Neural progenitor cell (in vitro differentiated cells): Measurements from ENCODE around the gene SAMD4B. TPM values are rescaled to one million over a fixed set of nuclear protein-coding genes. Genes with fewer than 3 reads are reported as not detected.
A peak's percentile ranks its signal among the peaks of the same experiment; 100 is the strongest.

Experiments used
- DNase-seq: peaks from one replicate; pipeline ENCODE4 v3.0.0-alpha.2; 2016; ENCODE audit warnings: low spot score
- H2AFZ ChIP-seq: fragments of 200-600 bp; sonication (generic); replicated peaks from 2 replicates; pipeline ENCODE4 v1.6.1; 2016; ENCODE audit warnings: antibody characterized with exemption
- H3F3A ChIP-seq: fragments of 200-600 bp; sonication (generic); 2 replicates; pipeline ENCODE4 v1.6.1; 2016; ENCODE audit warnings: antibody characterized with exemption, low read depth
- H3K27ac ChIP-seq: fragments of 200-600 bp; sonication (generic); 2 replicates; pipeline ENCODE4 v1.5.1; 2016; ENCODE audit warnings: mild to moderate bottlenecking
- H3K27me3 ChIP-seq: fragments of 200-600 bp; sonication (generic); 2 replicates; pipeline ENCODE4 v1.6.1; 2016; ENCODE audit warnings: mild to moderate bottlenecking, moderate library complexity
- H3K36me3 ChIP-seq: fragments of 200-600 bp; sonication (generic); 2 replicates; pipeline ENCODE4 v1.5.1; 2016
- H3K4me1 ChIP-seq: fragments of 200-600 bp; sonication (generic); 2 replicates; pipeline ENCODE4 v1.6.1; 2016; ENCODE audit warnings: mixed run types
- H3K4me2 ChIP-seq: fragments of 200-600 bp; sonication (generic); 2 replicates; pipeline ENCODE4 v1.6.1; 2016
- H3K4me3 ChIP-seq: fragments of 200-600 bp; sonication (generic); 2 replicates; pipeline ENCODE4 v1.5.1; 2016
- H3K79me2 ChIP-seq: fragments of 200-600 bp; sonication (generic); 2 replicates; pipeline ENCODE4 v1.6.1; 2016; ENCODE audit warnings: low read depth
- H3K9ac ChIP-seq: fragments of 200-600 bp; sonication (generic); 2 replicates; pipeline ENCODE4 v1.6.1; 2016
- H3K9me3 ChIP-seq: fragments of 200-600 bp; sonication (generic); 2 replicates; pipeline ENCODE4 v1.5.1; 2016; ENCODE audit warnings: low read depth
- H4K20me1 ChIP-seq: fragments of 200-600 bp; sonication (generic); 2 replicates; pipeline ENCODE4 v1.6.1; 2016; ENCODE audit warnings: low read depth
- H3K27ac Mint-ChIP-seq: 3 replicates; pipeline ENCODE4 v1.8.0; 2021; ENCODE audit warnings: mixed read lengths
- H3K27me3 Mint-ChIP-seq: 2 replicates; pipeline ENCODE4 v1.8.0; 2022; ENCODE audit warnings: low read depth, mild to moderate bottlenecking, inconsistent platforms, moderate library complexity, mixed read lengths; ENCODE audit not compliant: insufficient read depth
- H3K36me3 Mint-ChIP-seq: 3 replicates; pipeline ENCODE4 v1.8.0; 2021; ENCODE audit warnings: mixed read lengths
- H3K4me1 Mint-ChIP-seq: 3 replicates; pipeline ENCODE4 v1.8.0; 2021; ENCODE audit warnings: mixed read lengths
- H3K4me3 Mint-ChIP-seq: 3 replicates; pipeline ENCODE4 v1.8.0; 2021; ENCODE audit warnings: mild to moderate bottlenecking, moderate library complexity, mixed read lengths
- H3K9me3 Mint-ChIP-seq: 3 replicates; pipeline ENCODE4 v1.8.0; 2020; ENCODE audit warnings: mixed read lengths
- EZH2 ChIP-seq: fragments of 200-600 bp; sonication (generic); IDR thresholded peaks from 2 replicates; pipeline ENCODE4 v1.6.1; 2017; ENCODE audit warnings: antibody characterized with exemption, mild to moderate bottlenecking, moderate library complexity
- EZH2phosphoT487 ChIP-seq: fragments of 200-600 bp; sonication (generic); IDR thresholded peaks from 2 replicates; pipeline ENCODE4 v1.6.1; 2017; ENCODE audit warnings: antibody characterized with exemption
- total RNA-seq: library from RNA; depleted of rRNA; stranded (reverse); fragments of >200 nt; gene quantifications from 2 replicates; pipeline ENCODE4 v1.2.3, GENCODE V29; 2015; ENCODE audit warnings: low replicate concordance
- TF ChIP-seq, protein P1 (sequence below): fragments of 200-600 bp; sonication (generic); IDR thresholded peaks from 2 replicates; pipeline ENCODE4 v1.5.1; 2017; ENCODE audit warnings: antibody characterized with exemption, mild to moderate bottlenecking

Gene SAMD4B
- total RNA-seq, 1 donor from 2014 or later = 32.8 TPM

- H3K4me3 Mint-ChIP-seq = peak overlapping the region; percentile 85
- H3K4me1 Mint-ChIP-seq = peaks cover 47% of the 10 kb centered on the region
- DNase-seq = no peak
- Histone ChIP-seq H3K27ac (no peak overlapping the region), H3K4me2 (peak overlapping the region; percentile 82), H3K79me2 (no peaks in the 10 kb centered on the region), H4K20me1 (peaks cover 8% of the 10 kb centered on the region), H3K9ac (no peak overlapping the region), H2AFZ (no peak overlapping the region), H3F3A (peaks cover 73% of the 10 kb centered on the region), H3K4me1 (peaks cover 25% of the 10 kb centered on the region), H3K36me3 (no peaks in the 10 kb centered on the region), H3K9me3 (no peaks in the 10 kb centered on the region), H3K27me3 (peaks cover 31% of the 10 kb centered on the region), H3K4me3 (peak overlapping the region; percentile 65)
- no peaks in the 10 kb centered on the region for H3K9me3 Mint-ChIP-seq
- H3K27ac Mint-ChIP-seq = peak overlapping the region; percentile 75
- no peaks in the 10 kb centered on the region for H3K36me3 Mint-ChIP-seq
- TF ChIP-seq, protein P1, sequence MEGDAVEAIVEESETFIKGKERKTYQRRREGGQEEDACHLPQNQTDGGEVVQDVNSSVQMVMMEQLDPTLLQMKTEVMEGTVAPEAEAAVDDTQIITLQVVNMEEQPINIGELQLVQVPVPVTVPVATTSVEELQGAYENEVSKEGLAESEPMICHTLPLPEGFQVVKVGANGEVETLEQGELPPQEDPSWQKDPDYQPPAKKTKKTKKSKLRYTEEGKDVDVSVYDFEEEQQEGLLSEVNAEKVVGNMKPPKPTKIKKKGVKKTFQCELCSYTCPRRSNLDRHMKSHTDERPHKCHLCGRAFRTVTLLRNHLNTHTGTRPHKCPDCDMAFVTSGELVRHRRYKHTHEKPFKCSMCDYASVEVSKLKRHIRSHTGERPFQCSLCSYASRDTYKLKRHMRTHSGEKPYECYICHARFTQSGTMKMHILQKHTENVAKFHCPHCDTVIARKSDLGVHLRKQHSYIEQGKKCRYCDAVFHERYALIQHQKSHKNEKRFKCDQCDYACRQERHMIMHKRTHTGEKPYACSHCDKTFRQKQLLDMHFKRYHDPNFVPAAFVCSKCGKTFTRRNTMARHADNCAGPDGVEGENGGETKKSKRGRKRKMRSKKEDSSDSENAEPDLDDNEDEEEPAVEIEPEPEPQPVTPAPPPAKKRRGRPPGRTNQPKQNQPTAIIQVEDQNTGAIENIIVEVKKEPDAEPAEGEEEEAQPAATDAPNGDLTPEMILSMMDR = no peak
- no peak for TF ChIP-seq EZH2phosphoT487
- TF ChIP-seq EZH2 = no peak
- peaks cover 20% of the 10 kb centered on the region for H3K27me3 Mint-ChIP-seq
Measured at GRCh38 chr19:39405958-39406655, 63.9 kb downstream of the SAMD4B start.

DNA sequence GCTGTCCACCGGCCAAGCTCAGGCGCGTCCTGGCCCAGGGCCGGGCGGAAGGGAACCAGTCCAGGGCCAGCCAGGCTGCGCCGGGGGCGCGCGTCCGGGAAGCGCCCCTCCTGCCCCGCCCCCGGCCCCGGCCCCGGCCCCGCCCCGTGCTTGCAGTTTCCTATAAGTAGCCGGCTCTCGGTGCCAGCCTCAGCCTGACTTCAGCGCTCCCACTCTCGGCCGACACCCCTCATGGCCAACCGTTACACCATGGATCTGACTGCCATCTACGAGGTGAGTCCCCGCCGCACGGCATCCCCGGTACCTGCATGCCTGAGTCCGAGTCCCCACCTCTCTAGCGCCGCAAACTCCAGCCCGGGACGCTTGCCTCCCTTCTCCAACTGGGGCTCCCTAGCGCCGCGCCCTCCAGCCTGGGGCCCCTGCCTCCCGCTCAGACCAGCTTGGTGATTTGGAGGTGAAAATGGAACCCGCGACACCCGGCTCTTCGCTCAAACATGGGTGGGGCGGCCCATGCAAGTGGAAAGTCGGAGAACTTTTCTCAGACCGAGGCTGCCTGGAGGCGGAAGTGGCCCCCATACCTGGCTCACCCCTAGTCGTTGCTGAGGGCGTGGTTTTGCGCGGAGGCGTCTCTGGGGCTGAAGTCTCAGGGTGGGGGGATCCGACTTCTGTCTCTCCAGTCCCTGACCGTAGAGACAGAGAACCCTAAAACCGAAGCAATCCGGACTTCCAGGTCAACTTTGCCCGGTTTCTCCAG is 64.6 kb downstream of the SAMD4B start, which contains the start of gene ZFP36:
ZFP36 (plus strand) TSS at position 192 of the 754 bp plus-strand sequence; CDS start at position 250, 58 bp downstream.
- Histone ChIP-seq H2AFZ (no peak within 1 kb of the TSS), H3K4me2 (peak within 1 kb of the TSS; percentile 82), H3K4me1 (peaks cover 26% of the 10 kb centered on the region), H3K9ac (no peak within 1 kb of the TSS), H3K27ac (no peak within 1 kb of the TSS), H3K9me3 (no peaks in the 10 kb centered on the region), H3K27me3 (peaks cover 31% of the 10 kb centered on the region), H3K79me2 (no peaks in the 10 kb centered on the region), H3K4me3 (peak within 1 kb of the TSS; percentile 65), H3K36me3 (no peaks in the 10 kb centered on the region), H4K20me1 (peaks cover 8% of the 10 kb centered on the region), H3F3A (peaks cover 68% of the 10 kb centered on the region)
- H3K27me3 Mint-ChIP-seq = peaks cover 25% of the 10 kb centered on the region
- TF ChIP-seq EZH2 = peak; percentile 54
- TF ChIP-seq EZH2phosphoT487 = no peak
- H3K4me1 Mint-ChIP-seq = peaks cover 46% of the 10 kb centered on the region
- no peaks in the 10 kb centered on the region for H3K36me3 Mint-ChIP-seq
- peak within 1 kb of the TSS; percentile 75 for H3K27ac Mint-ChIP-seq
- H3K9me3 Mint-ChIP-seq = no peaks in the 10 kb centered on the region
- DNase-seq = peak; percentile 89
- peak within 1 kb of the TSS; percentile 93 for H3K4me3 Mint-ChIP-seq

DNA sequence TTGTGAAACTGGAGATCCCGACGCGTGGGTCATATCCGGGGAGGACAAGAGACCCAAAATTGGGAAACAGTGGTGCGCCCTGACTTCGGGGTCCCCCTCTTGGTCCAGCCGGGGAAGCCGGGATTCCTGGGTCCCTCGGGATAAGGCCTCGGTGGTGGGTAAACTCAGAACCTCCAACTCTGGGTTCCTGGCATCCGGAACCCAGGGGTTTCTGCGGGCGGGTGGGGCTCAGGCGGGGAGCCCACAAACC is 65.1 kb downstream of the SAMD4B start:
- Histone ChIP-seq H4K20me1 (peaks cover 8% of the 10 kb centered on the region), H3K27me3 (peaks cover 31% of the 10 kb centered on the region), H2AFZ (no peak overlapping the region), H3K9ac (no peak overlapping the region), H3F3A (peaks cover 63% of the 10 kb centered on the region), H3K27ac (no peak overlapping the region), H3K9me3 (no peaks in the 10 kb centered on the region), H3K4me1 (peaks cover 22% of the 10 kb centered on the region), H3K4me3 (peak overlapping the region; percentile 65), H3K79me2 (no peaks in the 10 kb centered on the region), H3K36me3 (no peaks in the 10 kb centered on the region), H3K4me2 (peak overlapping the region; percentile 82)
- H3K4me3 Mint-ChIP-seq = peak overlapping the region; percentile 93
- peaks cover 30% of the 10 kb centered on the region for H3K27me3 Mint-ChIP-seq
- no peak for DNase-seq
- peaks cover 4% of the 10 kb centered on the region for H3K9me3 Mint-ChIP-seq
- H3K27ac Mint-ChIP-seq = no peak overlapping the region
- peaks cover 45% of the 10 kb centered on the region for H3K4me1 Mint-ChIP-seq
- no peak for TF ChIP-seq EZH2phosphoT487
- TF ChIP-seq EZH2 = no peak
- TF ChIP-seq, protein P1 = no peak
- peaks cover 3% of the 10 kb centered on the region for H3K36me3 Mint-ChIP-seq
